Retinal pigment epithelial cell (primary cell): ENCODE results near the gene RAD21L1.
A peak's percentile ranks its signal among the peaks of the same experiment; 100 is the strongest.

Source experiments
- DNase-seq: peaks from one replicate; pipeline ENCODE4 v3.0.0-alpha.2; 2010; ENCODE audit warnings: low read depth
- H3K4me3 ChIP-seq: 2 replicates; pipeline ENCODE4 v1.5.1; 2011; ENCODE audit warnings: mild to moderate bottlenecking, low read length, control low read depth, moderate library complexity
- TF ChIP-seq, protein P1 (sequence below): conservative IDR thresholded peaks from 2 replicates; pipeline ENCODE4 v1.5.1; 2011; ENCODE audit warnings: low read depth, low read length, control low read depth, inconsistent platforms

The RAD21L1 gene

DNA sequence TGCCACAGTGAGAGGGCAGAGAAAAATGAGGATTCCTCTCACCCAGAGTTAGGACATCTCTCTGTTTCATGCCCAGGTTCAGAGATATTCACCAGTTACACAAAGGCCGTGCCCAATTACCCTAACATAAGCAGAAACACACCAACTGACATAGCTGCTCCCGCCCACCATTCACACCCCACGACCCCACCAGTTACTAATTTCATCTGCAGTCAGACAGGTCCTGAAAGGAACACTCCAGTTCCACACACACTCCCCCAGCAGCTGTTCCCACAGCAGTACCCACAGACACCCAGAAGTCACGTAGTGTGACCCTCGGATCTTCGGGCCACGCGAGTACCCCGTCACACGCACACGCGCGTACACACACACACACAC is 41.6 kb upstream of the RAD21L1 start:
- DNase-seq: no peak
- H3K4me3 ChIP-seq: no peak overlapping the region
- TF ChIP-seq, protein P1, sequence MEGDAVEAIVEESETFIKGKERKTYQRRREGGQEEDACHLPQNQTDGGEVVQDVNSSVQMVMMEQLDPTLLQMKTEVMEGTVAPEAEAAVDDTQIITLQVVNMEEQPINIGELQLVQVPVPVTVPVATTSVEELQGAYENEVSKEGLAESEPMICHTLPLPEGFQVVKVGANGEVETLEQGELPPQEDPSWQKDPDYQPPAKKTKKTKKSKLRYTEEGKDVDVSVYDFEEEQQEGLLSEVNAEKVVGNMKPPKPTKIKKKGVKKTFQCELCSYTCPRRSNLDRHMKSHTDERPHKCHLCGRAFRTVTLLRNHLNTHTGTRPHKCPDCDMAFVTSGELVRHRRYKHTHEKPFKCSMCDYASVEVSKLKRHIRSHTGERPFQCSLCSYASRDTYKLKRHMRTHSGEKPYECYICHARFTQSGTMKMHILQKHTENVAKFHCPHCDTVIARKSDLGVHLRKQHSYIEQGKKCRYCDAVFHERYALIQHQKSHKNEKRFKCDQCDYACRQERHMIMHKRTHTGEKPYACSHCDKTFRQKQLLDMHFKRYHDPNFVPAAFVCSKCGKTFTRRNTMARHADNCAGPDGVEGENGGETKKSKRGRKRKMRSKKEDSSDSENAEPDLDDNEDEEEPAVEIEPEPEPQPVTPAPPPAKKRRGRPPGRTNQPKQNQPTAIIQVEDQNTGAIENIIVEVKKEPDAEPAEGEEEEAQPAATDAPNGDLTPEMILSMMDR: no peak

DNA sequence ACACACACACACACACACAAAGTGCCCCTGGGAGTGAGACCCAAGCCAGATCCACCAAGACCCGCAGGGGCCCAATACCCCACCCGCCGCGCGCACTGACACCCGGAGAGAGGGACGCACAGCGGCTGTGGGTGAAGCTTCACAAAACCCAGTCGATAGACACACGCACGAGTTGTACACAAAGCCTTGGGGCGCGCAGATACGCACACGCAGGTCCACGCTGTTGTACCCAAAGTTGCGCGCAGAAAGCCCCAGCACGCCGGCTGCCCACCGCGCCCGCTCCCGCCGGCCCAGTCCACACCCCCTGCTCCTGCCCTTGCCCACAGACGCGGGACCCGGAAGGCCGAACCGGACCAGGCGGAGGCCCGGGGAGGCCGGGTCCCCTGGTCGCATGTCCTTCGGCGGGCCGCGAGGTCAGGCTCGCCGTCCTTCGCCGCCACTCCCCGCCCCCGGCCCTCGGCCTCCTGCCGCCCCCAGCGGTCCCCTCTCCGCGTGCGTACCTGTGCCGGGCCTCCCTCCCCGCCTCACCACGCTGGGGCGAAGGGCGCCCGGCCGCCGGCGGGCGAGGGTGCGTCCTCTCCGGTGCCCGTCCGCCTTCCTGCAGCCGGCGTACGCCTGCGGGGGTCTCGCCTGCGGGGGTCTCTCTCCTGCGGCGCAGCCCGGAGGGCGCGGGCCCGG is 41.1 kb upstream of the RAD21L1 start, which contains the start of gene TMEM74B:
Gene TMEM74B (minus strand): TSS at position 344 of the 678 bp plus-strand sequence. CDS start 1,180 bp downstream, outside the sequence.
- peak within 1 kb of the TSS; percentile 33 for H3K4me3 ChIP-seq
- DNase-seq: no peak
- TF ChIP-seq, protein P1: no peak

GRCh38 chr20:1185316-1185741 is 40.5 kb upstream of the RAD21L1 start:
- H3K4me3 ChIP-seq: peak overlapping the region; percentile 33
- TF ChIP-seq, protein P1: no peak
- DNase-seq: no peak

DNA sequence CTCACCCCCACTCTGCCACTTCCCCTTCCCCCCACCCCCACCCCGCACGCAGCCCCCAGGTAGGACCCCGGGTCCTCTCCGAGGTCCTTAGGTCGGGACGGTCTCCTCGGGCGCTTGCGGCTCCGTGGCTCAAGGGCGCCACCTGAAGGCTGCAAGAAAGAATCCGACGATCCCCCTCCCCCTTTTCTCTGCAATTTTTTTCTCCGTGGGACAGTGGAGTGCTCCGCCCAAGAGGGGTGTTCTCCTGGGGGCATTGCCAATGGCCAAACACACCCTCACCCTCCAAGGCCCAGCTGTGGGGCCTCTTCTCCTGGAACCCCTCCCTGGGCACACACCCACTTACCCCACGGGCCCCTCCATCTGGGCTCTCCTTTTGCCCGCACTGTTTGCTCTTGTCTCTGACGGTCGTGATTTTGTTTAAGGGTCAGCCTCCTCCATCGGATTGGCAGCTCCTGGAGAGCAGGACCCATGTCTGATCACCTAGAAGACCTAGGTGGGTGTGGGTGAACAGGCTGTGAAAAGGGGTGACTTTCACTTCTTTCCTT is 40.0 kb upstream of the RAD21L1 start:
- TF ChIP-seq, protein P1: peak; percentile 76
- DNase-seq: no peak
- H3K4me3 ChIP-seq: peak overlapping the region; percentile 33

DNA sequence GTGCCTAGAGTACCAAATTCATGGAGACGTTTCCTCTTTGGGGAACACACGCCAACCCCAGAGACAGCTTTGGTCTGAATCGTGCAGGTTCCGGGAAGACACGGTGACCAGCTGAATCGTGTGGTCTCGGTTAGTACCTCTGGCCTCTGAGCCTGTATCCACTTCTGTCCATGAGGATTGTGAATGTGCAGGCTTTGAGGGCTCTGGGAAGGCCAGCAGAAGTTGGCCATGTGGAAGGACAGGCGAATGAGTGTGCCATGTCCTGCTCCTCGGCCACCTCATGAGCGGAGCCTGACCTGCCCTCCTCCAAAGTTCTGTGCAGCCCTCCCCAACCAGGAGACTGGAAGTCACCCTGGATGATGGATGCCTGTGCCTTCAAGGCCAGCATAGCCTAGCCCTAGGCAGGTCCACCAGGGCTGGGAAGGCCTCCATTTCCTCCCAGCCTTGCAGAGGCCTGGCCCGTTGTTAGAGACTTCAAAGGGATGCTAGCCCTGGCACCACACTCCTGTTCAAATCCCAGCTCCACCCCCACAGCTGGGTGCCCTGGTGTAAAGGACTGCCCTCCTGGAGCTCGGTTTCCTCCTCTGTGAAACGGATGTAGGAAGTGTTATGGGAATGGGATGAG is 39.4 kb upstream of the RAD21L1 start:
- TF ChIP-seq, protein P1: no peak
- H3K4me3 ChIP-seq: no peak overlapping the region
- DNase-seq: no peak

- TF ChIP-seq, protein P1: no peak
- DNase-seq: no peak
- no peak overlapping the region for H3K4me3 ChIP-seq
These were observed 38.2 kb upstream of the RAD21L1 start for GRCh38 chr20:1187605-1188171.
